GM19397 (cell line): Measurements from ENCODE around the gene AP2S1.
"Not testable (repeated sequence)": the region's sequence is repeated elsewhere in the genome, so short reads cannot be mapped to it uniquely, and the experiment has no call there.

Experiments
- ATAC-seq: cut with Tn5 transposase; IDR thresholded peaks from one replicate; pipeline ENCODE4 v1.9.1; 2021; ENCODE audit warnings: mild to moderate bottlenecking, moderate library complexity; ENCODE audit not compliant: unreplicated experiment

Gene AP2S1

GRCh38 chr19:46844067-46844489 is 6.6 kb downstream of the AP2S1 start:
- ATAC-seq, result no peak

GRCh38 chr19:46842791-46843190 is 7.9 kb downstream of the AP2S1 start:
- no peak for ATAC-seq

- no peak for ATAC-seq
Observed at GRCh38 chr19:46841458-46842083, 9.1 kb downstream of the AP2S1 start.

GRCh38 chr19:46840498-46840942 is 10.1 kb downstream of the AP2S1 start:
- no peak for ATAC-seq

- ATAC-seq, result no peak
Observed at GRCh38 chr19:46839752-46840497, 10.7 kb downstream of the AP2S1 start.

GRCh38 chr19:46838160-46838559 is 12.5 kb downstream of the AP2S1 start:
- ATAC-seq, result no peak

GRCh38 chr19:46834984-46835383 is 15.7 kb downstream of the AP2S1 start:
- no peak for ATAC-seq

- ATAC-seq, result no peak
Observed at GRCh38 chr19:46834121-46834520, 16.5 kb downstream of the AP2S1 start.

GRCh38 chr19:46830864-46831263 is 19.8 kb downstream of the AP2S1 start:
- no peak for ATAC-seq

- ATAC-seq, result no peak
Observed at GRCh38 chr19:46828484-46828883, 22.2 kb downstream of the AP2S1 start.

GRCh38 chr19:46825731-46826055 is 25.0 kb downstream of the AP2S1 start:
- ATAC-seq, result no peak

GRCh38 chr19:46824890-46825730 is 25.5 kb downstream of the AP2S1 start:
- ATAC-seq, result no peak

GRCh38 chr19:46823049-46823448 is 27.6 kb downstream of the AP2S1 start:
- no peak for ATAC-seq

GRCh38 chr19:46822410-46822787 is 28.2 kb downstream of the AP2S1 start:
- ATAC-seq, result not testable (repeated sequence)

GRCh38 chr19:46821512-46822409 is 28.9 kb downstream of the AP2S1 start:
- ATAC-seq, result no peak

GRCh38 chr19:46818812-46819211 is 31.8 kb downstream of the AP2S1 start:
- no peak for ATAC-seq

GRCh38 chr19:46815833-46816627 is 34.6 kb downstream of the AP2S1 start:
- no peak for ATAC-seq

GRCh38 chr19:46813839-46814358 is 36.7 kb downstream of the AP2S1 start:
- no peak for ATAC-seq

GRCh38 chr19:46812977-46813838 is 37.4 kb downstream of the AP2S1 start:
- no peak for ATAC-seq
